Activated T-cell treated with anti-CD3 and anti-CD28 coated beads for 1 hour (primary cell): ENCODE results near the gene KLK2.

ENCODE experiments used
- DNase-seq: peaks from one replicate; pipeline ENCODE4 v3.0.0-alpha.2; 2020; ENCODE audit warnings: low read depth

Gene KLK2

GRCh38 chr19:50850738-50851137 is 22.5 kb upstream of the KLK2 start:
- no peak for DNase-seq

GRCh38 chr19:50851620-50852019 is 21.6 kb upstream of the KLK2 start:
- no peak for DNase-seq

GRCh38 chr19:50854636-50855410 is 18.4 kb upstream of the KLK2 start, which contains the start of gene KLK3:
Gene KLK3, plus strand, starts transcription at chr19:50854915. Its CDS starts 41 bp downstream, at chr19:50854956.
- no peak for DNase-seq

- DNase-seq, result no peak
These were observed 15.9 kb upstream of the KLK2 start for GRCh38 chr19:50857366-50857765.

GRCh38 chr19:50858886-50859285 is 14.4 kb upstream of the KLK2 start:
- DNase-seq, result no peak

- DNase-seq, result no peak
These were observed 13.4 kb upstream of the KLK2 start for GRCh38 chr19:50859849-50860248.

- no peak for DNase-seq
These were observed 12.2 kb upstream of the KLK2 start for GRCh38 chr19:50861010-50861409.

GRCh38 chr19:50861496-50862286 is 11.5 kb upstream of the KLK2 start:
- no peak for DNase-seq

GRCh38 chr19:50869479-50869878 is 3.8 kb upstream of the KLK2 start:
- DNase-seq, result no peak

- DNase-seq, result no peak
These were observed 2.7 kb upstream of the KLK2 start for GRCh38 chr19:50870417-50871089.

- no peak for DNase-seq
These were observed 972 bp downstream of the KLK2 start for GRCh38 chr19:50874211-50874610.

GRCh38 chr19:50875795-50876422 is 2.7 kb downstream of the KLK2 start:
- DNase-seq, result no peak

- DNase-seq, result no peak
These were observed 3.2 kb downstream of the KLK2 start for GRCh38 chr19:50876456-50876855.

GRCh38 chr19:50877338-50877737 is 4.1 kb downstream of the KLK2 start:
- no peak for DNase-seq

GRCh38 chr19:50878851-50879250 is 5.6 kb downstream of the KLK2 start:
- DNase-seq, result no peak

- DNase-seq, result no peak
These were observed 7.0 kb downstream of the KLK2 start for GRCh38 chr19:50880241-50880640.

GRCh38 chr19:50882188-50882587 is 8.9 kb downstream of the KLK2 start:
- DNase-seq, result no peak

GRCh38 chr19:50889638-50890037 is 16.4 kb downstream of the KLK2 start:
- DNase-seq, result no peak

- DNase-seq, result no peak
These were observed 17.4 kb downstream of the KLK2 start for GRCh38 chr19:50890422-50891252.

GRCh38 chr19:50891253-50891625 is 18.0 kb downstream of the KLK2 start:
- DNase-seq, result no peak

- no peak for DNase-seq
These were observed 20.0 kb downstream of the KLK2 start for GRCh38 chr19:50893047-50893736.
